Mucosa of stomach (tissue), 1 donor: ENCODE measurements around the gene CARS2.
"Not testable (repeated sequence)": the region's sequence is repeated elsewhere in the genome, so short reads cannot be mapped to it uniquely, and the experiment has no call there.

ENCODE experiments used
- H3K27me3 ChIP-seq: one replicate; pipeline ENCODE4 v1.7.0; 2013; ENCODE audit warnings: mild to moderate bottlenecking, low read length; ENCODE audit not compliant: control insufficient read depth, insufficient read depth
- H3K36me3 ChIP-seq: one replicate; pipeline ENCODE4 v1.7.0; 2013; ENCODE audit warnings: low read length; ENCODE audit not compliant: control insufficient read depth, insufficient read depth
- H3K4me1 ChIP-seq: one replicate; pipeline ENCODE4 v1.7.0; 2013; ENCODE audit warnings: mild to moderate bottlenecking, low read length; ENCODE audit not compliant: control insufficient read depth, insufficient read depth
- H3K4me3 ChIP-seq: one replicate; pipeline ENCODE4 v1.7.0; 2013; ENCODE audit warnings: low read length
- H3K9ac ChIP-seq: one replicate; pipeline ENCODE4 v1.7.0; 2013; ENCODE audit warnings: mild to moderate bottlenecking, low read length, moderate library complexity
- H3K9me3 ChIP-seq: one replicate; pipeline ENCODE4 v1.7.0; 2013; ENCODE audit warnings: mild to moderate bottlenecking, low read length, moderate library complexity; ENCODE audit not compliant: control insufficient read depth
- donor health status: Pancreatic carcinoma.

Gene CARS2

DNA sequence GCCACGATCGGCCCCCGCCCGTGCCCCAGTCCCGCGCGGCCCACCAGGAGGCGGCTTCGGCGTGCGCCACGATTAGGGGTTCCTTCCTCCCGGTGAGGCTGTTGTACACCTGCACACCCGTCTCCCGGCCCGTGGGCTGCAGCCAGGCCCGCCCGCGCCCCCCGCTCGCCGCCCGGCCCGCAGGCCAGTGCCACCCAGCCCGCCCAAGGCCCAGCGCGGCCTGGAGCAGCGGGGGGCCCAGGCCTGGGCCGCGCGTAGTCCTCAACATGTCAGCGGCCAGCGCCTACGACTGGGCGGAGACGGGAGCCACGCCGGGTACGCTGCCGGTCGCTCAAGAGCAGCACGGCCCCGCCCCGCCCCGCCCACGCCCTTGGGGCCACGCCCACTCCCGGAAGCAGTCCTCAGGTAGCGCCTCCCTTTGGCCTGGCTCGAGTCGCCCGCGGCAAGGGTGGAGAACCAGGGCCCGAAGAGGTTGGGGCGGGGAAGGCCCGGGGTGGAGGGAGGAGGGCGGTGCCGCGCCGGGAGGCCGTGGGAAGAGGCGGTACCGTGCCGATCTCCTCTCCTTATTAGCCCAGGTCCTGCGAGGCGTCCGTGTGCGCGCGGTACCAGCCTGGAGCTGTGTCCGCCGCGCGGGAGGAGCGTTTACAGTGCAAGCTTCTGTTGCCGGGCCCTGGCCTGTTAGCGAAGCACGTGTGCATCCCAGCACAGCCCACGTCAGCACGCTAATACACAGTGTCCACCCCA is at the start of gene CARS2:
CARS2 (minus strand) TSS at position 291 of the 744 bp plus-strand sequence; CDS start at position 268, 23 bp downstream.
- peaks cover 11% of the 10 kb centered on the region for H3K4me1 ChIP-seq
- no peaks in the 10 kb centered on the region for H3K36me3 ChIP-seq
- no peaks in the 10 kb centered on the region for H3K27me3 ChIP-seq
- peak within 1 kb of the TSS; percentile 76 for H3K9ac ChIP-seq
- H3K4me3 ChIP-seq = peak within 1 kb of the TSS; percentile 79
- no peaks in the 10 kb centered on the region for H3K9me3 ChIP-seq

GRCh38 chr13:110748271-110748670 is 42.4 kb upstream of the CARS2 start:
- Histone ChIP-seq H3K27me3 (no peaks in the 10 kb centered on the region), H3K4me3 (no peak overlapping the region), H3K36me3 (no peaks in the 10 kb centered on the region), H3K4me1 (no peaks in the 10 kb centered on the region), H3K9ac (no peak overlapping the region), H3K9me3 (peaks cover under 1% of the 10 kb centered on the region)

GRCh38 chr13:110746438-110746837 is 40.5 kb upstream of the CARS2 start:
- Histone ChIP-seq H3K9ac (no peak overlapping the region), H3K4me3 (no peak overlapping the region), H3K9me3 (peaks cover 3% of the 10 kb centered on the region), H3K4me1 (no peaks in the 10 kb centered on the region), H3K36me3 (no peaks in the 10 kb centered on the region), H3K27me3 (no peaks in the 10 kb centered on the region)

DNA sequence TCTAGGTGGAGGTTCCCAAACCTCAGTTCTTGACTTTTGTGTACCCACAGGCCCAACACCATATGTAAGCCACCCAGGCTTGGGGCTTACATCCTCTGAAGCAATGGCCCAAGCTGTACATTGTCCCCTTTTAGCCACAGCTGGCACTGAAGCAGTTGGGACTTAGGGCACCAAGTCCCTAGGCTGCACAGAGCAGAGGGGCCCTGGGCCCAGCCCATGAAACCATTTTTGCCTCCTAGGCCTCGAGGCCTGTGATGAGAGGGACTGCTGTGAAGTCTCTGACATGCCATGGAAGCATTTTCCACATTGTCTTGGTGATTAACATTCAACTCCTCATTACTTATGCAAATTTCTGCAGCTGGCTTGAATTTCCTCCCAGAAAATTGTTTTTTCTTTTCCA is 37.8 kb upstream of the CARS2 start:
- H3K4me3 ChIP-seq = no peak overlapping the region
- H3K27me3 ChIP-seq = no peaks in the 10 kb centered on the region
- H3K36me3 ChIP-seq = no peaks in the 10 kb centered on the region

DNA sequence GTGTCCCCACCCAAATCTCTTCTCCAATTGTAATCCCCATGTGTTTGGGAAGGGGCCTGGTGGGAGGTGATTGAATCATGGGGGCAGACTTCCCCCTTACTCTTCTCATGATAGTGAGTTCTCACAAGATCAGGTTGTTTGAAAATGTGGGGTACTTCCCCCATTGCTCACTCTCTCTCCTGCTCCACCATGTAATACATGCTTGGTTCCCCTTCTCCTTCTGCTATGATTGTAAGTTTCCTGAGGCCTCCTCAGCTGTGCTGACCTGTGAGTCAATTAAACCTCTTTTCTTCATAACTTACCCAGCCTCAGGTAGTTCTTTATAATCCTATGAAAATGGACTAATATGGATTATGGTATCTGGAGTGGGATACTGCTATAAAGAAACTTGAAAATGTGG is 31.6 kb upstream of the CARS2 start:
- no peak overlapping the region for H3K4me3 ChIP-seq
- H3K36me3 ChIP-seq = no peaks in the 10 kb centered on the region
- no peaks in the 10 kb centered on the region for H3K4me1 ChIP-seq
- no peaks in the 10 kb centered on the region for H3K27me3 ChIP-seq
- H3K9ac ChIP-seq = no peak overlapping the region
- H3K9me3 ChIP-seq = no peaks in the 10 kb centered on the region

More for the DNA sequence above, 37.8 kb upstream of the CARS2 start:
- no peaks in the 10 kb centered on the region for H3K4me1 ChIP-seq
- H3K9me3 ChIP-seq = peaks cover 3% of the 10 kb centered on the region
- no peak overlapping the region for H3K9ac ChIP-seq

DNA sequence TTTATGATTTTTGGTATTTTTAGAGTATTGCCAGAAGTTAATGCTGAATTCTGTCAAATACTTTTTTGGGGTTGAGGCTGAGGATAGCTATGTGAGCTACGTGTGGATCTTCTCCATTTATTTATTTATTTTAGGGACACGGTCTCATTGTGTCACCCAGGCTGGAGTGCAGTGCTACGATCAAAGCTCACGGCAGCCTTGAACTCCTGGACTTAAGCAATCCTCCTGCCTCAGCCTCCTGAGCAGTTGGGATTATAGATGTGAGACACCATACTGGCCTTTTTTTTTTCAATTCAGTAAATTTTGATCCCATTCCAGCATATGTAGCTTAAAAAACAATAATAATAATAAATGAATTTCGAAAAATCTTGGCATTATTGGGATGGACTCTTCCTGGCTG is 28.6 kb upstream of the CARS2 start:
- Histone ChIP-seq H3K4me1 (no peaks in the 10 kb centered on the region), H3K36me3 (no peaks in the 10 kb centered on the region), H3K27me3 (no peaks in the 10 kb centered on the region), H3K9ac (no peak overlapping the region), H3K9me3 (no peaks in the 10 kb centered on the region), H3K4me3 (no peak overlapping the region)

- no peak overlapping the region for H3K4me3 ChIP-seq
- no peaks in the 10 kb centered on the region for H3K9me3 ChIP-seq
- H3K36me3 ChIP-seq = no peaks in the 10 kb centered on the region
- no peaks in the 10 kb centered on the region for H3K4me1 ChIP-seq
- no peak overlapping the region for H3K9ac ChIP-seq
- H3K27me3 ChIP-seq = no peaks in the 10 kb centered on the region
These were observed 25.2 kb upstream of the CARS2 start for GRCh38 chr13:110731072-110731471.

GRCh38 chr13:110726726-110727125 is 20.8 kb upstream of the CARS2 start:
- Histone ChIP-seq H3K36me3 (no peaks in the 10 kb centered on the region), H3K9ac (no peak overlapping the region), H3K4me3 (no peak overlapping the region), H3K27me3 (no peaks in the 10 kb centered on the region), H3K9me3 (no peaks in the 10 kb centered on the region), H3K4me1 (no peaks in the 10 kb centered on the region)

- not testable (repeated sequence) for H3K4me1 ChIP-seq, H3K9ac ChIP-seq, H3K9me3 ChIP-seq, H3K4me3 ChIP-seq, H3K36me3 ChIP-seq, H3K27me3 ChIP-seq
These were observed 20.2 kb upstream of the CARS2 start for GRCh38 chr13:110726153-110726552.

DNA sequence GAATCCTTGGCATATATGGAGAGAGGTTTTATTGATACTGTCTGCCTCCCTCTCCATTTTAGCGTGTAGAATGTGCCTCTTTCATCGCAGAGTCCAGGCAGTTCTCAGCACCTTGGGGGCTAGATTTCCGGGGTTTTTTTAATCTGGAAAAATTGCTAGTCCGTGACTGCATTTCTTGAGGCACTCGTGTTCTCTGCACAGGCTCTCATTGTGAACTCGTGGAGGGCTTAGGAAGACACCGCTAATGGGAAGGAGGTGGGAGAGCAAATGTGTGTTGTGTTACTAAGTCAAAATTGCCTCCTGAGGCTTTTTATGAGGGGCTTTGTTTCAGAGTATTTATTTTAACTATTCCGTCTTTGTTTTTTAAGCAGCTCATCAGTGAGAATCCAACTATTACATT is 17.7 kb upstream of the CARS2 start:
- Histone ChIP-seq H3K36me3 (no peaks in the 10 kb centered on the region), H3K4me1 (no peaks in the 10 kb centered on the region), H3K27me3 (no peaks in the 10 kb centered on the region), H3K9me3 (no peaks in the 10 kb centered on the region), H3K4me3 (no peak overlapping the region), H3K9ac (no peak overlapping the region)

DNA sequence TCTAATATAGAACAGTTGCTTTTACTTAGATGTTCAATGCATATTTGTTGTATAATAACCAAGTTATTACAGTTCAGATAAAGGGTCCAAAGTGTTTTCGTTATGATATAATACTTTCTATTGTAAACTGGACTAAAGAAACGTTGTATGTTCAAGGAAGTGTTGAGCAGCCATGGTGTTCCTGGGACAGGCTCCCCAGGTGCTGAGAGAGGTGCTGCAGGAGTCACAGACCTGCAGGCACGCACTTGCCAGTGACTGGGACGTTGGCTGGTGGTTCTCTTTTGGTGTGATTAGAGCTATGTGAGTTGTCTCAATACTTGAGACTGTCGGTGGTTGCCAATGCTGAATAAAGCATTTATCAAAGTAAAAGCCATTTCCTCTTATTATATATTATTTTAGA is 17.1 kb upstream of the CARS2 start:
- H3K4me1 ChIP-seq = no peaks in the 10 kb centered on the region
- H3K9ac ChIP-seq = no peak overlapping the region
- H3K9me3 ChIP-seq = no peaks in the 10 kb centered on the region
- no peak overlapping the region for H3K4me3 ChIP-seq
- no peaks in the 10 kb centered on the region for H3K27me3 ChIP-seq
- no peaks in the 10 kb centered on the region for H3K36me3 ChIP-seq

DNA sequence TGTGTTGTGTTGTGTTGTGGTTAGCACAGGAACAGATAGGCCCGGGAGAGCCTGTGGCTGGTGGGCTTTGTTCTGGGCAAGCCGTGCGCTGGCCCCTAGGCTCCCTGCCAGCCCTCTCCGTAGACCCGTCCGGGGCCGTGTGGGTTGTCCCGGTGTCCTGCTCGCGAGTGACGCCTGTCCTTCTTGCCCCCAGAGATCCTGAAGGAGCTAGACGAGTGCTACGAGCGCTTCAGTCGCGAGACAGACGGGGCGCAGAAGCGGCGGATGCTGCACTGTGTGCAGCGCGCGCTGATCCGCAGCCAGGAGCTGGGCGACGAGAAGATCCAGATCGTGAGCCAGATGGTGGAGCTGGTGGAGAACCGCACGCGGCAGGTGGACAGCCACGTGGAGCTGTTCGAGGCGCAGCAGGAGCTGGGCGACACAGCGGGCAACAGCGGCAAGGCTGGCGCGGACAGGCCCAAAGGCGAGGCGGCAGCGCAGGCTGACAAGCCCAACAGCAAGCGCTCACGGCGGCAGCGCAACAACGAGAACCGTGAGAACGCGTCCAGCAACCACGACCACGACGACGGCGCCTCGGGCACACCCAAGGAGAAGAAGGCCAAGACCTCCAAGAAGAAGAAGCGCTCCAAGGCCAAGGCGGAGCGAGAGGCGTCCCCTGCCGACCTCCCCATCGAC is 13.3 kb upstream of the CARS2 start:
- no peak overlapping the region for H3K9ac ChIP-seq

More for the DNA sequence above, 13.3 kb upstream of the CARS2 start:
- Histone ChIP-seq H3K27me3 (no peaks in the 10 kb centered on the region), H3K4me3 (no peak overlapping the region), H3K4me1 (peaks cover 8% of the 10 kb centered on the region), H3K9me3 (no peaks in the 10 kb centered on the region), H3K36me3 (no peaks in the 10 kb centered on the region)
